NCI-H226 (cell line): ENCODE results near the gene SH3TC1.
A peak's percentile ranks its signal among the peaks of the same experiment; 100 is the strongest.

Experiments used
- DNase-seq: peaks from one replicate; pipeline ENCODE4 v3.0.0-alpha.2; 2015

The SH3TC1 gene

DNA sequence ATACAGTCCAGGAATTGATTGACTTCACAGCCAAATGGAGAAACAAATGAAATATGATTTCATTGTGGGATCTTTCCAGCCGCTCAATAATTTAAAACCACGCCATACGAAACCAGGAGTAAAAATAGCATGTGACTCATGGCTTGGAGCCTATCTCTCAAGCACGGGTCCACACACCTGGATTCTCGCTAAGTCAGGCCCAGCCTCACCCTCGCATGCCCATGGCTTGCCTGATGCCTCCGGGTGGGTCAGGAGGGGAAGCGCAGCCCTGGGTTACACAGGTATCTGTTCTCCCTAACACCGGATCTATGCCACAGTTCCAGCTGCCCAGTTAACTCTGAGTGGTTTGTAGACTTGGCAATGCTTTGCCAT, 34.9 kb upstream of the SH3TC1 start:
- DNase-seq, result no peak

DNA sequence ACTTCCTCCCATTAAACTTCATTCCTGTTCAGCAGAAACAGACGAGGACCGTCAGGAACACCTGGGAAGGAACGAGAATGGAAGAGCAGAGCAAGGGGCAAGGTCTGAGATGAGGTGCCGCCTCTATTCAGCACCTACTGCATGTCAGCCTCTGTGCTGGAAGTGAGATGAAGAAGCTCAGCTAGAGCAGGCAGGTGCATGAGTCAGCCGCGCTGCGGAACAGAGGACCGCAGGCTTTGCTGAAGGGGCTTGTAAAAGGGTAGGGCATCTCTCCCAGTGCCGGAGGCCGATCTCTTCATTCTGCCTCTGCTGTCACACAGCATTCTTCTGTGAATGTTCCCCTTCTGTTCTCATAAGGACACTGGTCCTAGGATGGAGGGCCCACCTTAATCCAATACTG, 34.4 kb upstream of the SH3TC1 start:
- no peak for DNase-seq

DNA sequence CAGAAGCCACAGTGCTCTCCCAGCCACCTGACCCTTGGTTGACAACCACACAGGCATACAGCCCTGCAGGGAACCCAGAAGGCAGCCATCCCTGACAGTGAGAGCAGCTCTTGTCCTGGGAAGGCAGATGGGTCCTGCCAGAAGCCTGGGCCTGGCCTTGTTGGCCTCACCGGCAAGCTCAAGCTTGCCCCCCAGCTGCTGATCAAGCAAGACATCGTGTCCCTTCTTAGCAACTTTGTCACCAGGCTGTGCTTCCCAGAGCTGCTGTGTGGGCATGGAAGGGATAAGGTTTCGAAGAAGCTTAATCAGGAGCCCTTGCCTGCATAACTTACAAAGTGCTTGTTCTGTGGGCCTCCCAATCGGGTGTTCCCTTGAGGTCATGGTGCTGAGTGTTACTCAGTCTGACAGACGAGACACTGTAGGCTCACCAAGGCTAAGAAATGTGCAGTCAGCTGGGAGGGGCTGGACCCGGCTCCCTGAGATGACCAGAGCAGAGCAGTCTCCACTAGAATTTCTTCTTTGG, 33.7 kb upstream of the SH3TC1 start:
- DNase-seq, result no peak

DNA sequence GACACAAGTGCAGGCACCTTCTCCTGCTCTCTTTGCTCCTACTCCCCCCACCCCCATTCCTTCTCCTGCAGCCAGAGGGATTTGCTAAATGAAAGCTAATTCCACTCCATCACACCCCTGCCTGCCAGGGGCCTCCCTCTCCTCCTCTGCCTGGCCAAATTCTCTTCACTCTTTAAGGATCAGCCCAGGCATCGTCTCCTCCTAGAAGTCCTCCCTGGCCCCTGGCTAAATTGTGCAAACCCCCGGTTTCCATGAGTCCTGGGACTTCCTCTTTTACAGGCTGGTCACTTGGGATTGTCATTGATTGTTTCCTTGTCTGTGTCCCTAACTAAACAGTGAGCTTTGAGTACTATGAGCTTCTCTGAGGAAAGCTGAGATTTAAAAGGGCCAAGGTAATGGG, 31.8 kb upstream of the SH3TC1 start:
- DNase-seq, result no peak

- DNase-seq, result no peak
Observed at GRCh38 chr4:8167815-8168214, 31.3 kb upstream of the SH3TC1 start.

DNA sequence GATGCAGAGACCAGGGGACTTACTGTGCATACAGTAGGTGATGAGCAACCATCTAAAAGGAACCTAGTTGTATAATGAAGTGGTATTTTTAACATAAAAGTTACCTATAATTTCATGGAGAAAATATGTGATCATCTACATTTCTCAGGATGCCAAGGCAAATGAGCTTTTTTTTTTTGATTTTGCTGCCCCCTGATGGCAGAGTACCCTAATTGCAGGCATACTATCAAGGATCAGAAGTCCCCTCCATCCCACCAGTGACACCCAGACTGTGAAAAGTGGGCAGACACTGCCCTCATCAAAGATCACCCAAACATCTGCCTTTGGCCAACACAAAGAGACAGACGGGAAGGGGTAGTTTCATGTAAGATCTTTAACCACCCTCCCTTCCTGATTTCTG, 30.9 kb upstream of the SH3TC1 start:
- DNase-seq, result no peak

DNA sequence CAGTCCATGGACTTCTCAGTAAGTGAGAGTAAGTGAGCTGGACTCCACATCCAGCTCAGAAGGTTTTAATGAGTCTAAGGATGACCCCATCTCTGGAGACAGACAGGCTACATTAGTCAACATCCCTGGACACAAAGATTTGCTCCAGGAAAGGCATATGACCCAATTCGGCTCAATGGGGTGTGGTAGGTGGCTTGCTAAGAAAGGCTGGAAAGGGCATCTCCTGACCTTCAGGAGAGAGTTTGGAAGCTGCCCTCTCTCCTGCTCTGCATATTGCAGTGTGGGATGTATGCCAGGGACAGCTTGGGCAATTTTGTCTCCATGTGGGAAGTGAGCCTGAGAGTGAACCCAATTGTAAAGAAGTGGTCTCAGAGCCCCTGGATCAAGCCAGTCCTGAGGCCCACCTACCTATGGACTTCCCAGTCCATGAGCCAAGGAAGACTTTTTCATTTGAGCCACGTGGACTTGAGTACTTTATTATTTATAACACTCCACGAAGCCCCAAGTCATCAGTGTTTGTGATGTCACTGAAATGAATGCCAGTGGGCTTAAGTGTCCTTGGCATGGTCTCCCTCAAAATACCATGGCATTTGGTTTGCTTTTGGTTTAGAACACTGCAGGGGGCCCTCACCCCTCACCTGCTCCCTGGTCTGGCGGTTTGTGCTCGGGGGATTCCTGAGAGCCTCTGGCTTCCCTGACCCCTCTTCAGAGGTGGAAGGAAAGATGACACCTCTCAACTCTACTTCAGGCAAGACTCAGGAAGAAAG, 30.1 kb upstream of the SH3TC1 start:
- no peak for DNase-seq

GRCh38 chr4:8169763-8170162, 29.3 kb upstream of the SH3TC1 start:
- DNase-seq, result no peak

DNA sequence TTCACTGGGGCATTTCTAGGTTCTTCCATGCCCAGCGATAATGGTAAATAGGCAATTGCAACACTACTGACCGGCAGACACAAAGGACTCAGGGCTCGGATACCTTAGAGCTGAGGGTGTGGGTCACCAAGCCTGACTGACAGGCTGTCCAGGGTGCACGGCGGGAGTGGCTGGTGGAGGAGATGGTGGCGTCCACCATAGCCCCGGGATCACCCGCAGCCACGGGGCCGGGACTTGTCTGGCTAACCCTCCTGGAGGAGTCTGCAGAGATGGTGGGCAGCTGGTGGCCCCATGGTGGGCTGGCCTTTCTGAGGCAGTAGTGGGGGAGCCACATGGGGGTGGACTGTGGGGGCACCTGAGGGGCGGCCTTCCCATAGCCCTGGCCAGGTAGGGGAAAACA, 28.7 kb upstream of the SH3TC1 start:
- no peak for DNase-seq

- DNase-seq, result no peak
Observed at GRCh38 chr4:8171266-8171665, 27.8 kb upstream of the SH3TC1 start.

DNA sequence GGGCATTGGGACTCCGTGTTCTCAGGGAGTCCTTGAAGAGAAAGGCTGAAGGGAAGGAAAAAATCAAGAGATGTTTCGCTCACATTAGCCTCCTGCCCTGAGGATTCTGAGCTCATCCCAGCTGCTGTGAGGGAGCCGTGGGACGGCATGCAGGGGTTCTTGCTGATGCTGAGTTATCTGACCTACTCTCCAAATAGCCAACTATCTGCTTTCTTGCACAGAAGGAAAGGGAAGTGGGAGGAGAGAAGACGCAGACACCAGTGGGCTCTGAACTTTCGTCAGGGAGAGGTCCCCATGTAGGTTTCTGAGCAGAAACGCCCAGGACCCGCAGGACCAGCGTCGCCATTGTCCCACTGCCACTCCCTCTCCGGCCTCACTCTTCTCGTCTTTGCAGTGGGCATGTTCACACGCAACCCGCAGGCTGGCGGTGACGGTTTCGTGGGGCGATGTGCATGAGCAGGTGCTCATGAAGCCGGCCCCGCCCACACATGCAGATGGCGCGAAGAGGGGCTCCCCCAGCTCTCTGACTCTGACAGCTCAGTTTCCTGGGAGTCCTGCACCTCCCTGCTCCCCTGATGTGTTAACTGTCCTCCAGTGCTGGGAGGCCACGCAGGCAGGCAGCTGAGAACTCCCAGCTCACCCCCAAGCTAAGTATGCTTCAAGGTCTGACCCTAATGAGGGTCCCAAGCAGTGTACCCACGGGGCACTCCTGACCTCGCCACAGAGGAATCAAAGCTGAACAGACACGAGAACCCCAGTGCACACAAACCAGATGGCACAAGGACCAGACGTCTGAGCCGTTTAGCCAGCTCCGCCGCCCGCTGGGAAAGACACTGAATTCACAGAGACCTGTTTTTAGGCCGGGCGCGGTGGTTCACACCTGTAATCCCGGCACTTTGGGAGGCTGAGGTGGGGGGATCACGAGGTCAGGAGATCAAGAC, 26.8 kb upstream of the SH3TC1 start:
- no peak for DNase-seq

- DNase-seq, result no peak
Observed at GRCh38 chr4:8173492-8174242, 25.4 kb upstream of the SH3TC1 start.

DNA sequence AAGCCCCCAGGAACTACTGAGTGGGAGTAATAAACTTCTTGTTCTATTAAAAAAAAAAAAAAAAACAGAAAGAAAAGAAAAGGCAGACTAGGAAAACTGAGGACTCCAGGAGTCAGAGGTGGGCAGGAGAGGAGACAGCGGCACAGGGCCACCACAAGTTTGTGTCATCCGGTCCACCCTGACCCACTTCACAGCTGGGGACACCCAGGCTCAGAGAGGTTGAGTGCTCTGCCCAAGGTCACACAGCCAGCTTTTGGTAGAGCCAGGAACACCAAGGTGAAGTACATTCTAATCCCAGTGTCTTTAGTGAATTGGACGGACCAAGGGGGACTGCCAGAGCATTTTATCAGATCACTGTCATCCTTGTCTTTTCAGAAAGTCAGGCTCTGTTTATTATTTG, 24.1 kb upstream of the SH3TC1 start:
- DNase-seq, result no peak

- no peak for DNase-seq
Observed at GRCh38 chr4:8175686-8176085, 23.4 kb upstream of the SH3TC1 start.

GRCh38 chr4:8176547-8177399, 22.3 kb upstream of the SH3TC1 start:
- no peak for DNase-seq

DNA sequence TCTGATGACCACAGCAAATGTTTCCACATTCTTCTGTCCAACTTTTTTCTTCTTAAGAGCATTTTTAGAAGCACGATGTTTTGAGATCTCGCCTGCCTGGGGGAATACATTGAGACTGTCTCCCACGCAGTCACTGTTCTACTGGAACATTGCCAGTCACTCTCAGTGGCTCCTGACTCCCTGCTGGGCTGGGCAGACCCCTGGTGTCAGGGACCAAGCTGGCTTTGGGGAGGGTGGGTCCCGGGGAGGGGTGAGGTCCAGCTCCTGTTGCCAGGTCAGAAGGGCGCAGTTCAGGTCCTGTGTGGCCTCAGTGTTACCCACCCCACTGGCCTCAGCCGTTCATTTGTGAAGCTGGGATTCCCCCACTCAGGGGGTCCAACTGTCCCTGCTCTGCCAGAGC, 21.5 kb upstream of the SH3TC1 start:
- no peak for DNase-seq

- DNase-seq, result no peak
Observed at GRCh38 chr4:8177956-8178355, 21.1 kb upstream of the SH3TC1 start.

- DNase-seq, result no peak
Observed at GRCh38 chr4:8179074-8179473, 20.0 kb upstream of the SH3TC1 start.

GRCh38 chr4:8179771-8180170, 19.3 kb upstream of the SH3TC1 start:
- no peak for DNase-seq

DNA sequence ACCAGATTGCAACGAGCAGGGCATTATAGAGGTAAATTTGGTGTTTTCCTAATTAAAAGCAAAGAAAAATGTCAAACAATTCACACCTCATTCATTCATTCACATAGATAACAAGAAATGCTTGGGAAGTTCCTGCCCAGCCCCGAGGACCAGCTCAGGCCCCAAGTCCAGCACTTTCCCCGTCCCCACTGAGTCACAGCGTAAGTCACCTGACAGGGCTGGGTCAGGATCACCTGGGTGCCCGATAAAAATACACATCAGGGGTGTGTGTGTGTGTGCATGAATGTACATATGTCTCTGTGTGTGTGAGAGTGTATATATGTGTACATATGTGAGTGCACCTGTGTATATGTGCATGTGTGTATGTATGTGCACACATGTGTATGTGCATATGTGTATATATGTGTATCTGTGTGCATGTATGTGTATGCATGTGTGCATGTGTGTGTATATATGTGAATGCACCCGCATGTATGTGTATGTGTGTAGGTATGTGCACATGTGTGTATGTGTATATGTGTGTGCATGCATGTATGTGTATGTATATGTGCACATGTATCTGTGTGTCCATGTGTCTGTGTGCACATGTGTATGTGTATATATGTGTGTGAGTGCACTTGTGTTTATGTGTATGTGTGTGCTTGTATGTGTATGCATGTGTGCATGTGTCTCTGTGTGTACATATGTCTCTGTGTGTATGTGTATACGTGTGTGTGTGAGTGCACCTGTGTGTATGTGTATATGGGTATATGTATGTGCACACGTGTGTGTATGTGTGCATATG, 18.6 kb upstream of the SH3TC1 start:
- no peak for DNase-seq

DNA sequence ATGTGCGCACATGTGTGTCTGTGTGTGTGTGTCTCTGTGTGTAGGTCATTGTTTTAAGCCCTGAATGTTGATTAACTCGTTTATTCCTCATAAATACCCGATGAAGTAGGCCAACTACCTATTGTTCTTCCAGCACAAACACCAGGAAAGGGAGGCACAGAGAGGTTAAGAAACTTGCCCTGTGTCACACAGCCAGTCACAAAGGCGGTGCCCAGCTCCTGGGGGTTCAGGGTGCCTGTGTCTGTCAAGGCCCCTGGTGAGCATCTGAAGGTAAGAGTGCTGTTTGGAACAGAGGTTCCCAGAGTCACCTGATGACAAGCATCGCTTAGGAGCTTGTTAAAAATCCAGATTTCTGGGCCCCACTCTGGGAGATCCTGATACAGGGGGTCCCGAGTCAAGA, 18.0 kb upstream of the SH3TC1 start:
- no peak for DNase-seq

GRCh38 chr4:8181844-8182243, 17.2 kb upstream of the SH3TC1 start:
- peak; percentile 64 for DNase-seq
